ENCODE measurements around the gene NFKB2. TPM values are rescaled to one million over a fixed set of nuclear protein-coding genes. Genes with fewer than 3 reads are reported as not detected.

NFKB2 gene
- 30.9 TPM for total RNA-seq
- long read RNA-seq, transcript NFKB2-204 (23 exons, 3,416 nt) = major isoform, 12 of 51 reads
- long read RNA-seq, partial matches to known transcripts = 22 of 51 reads
- long read RNA-seq, other reads (novel, unspliced or antisense) = 17 of 51 reads

GRCh38 chr10:102395400-102396316 is at the start of gene NFKB2:
Gene NFKB2 (plus strand): TSS chr10:102395705. CDS start chr10:102395960, 255 bp downstream.
- H3K4me1 ChIP-seq = peaks cover 54% of the 10 kb centered on the region
- no peaks in the 10 kb centered on the region for H3K27me3 ChIP-seq (ENCODE audit: low read depth)
- no peaks in the 10 kb centered on the region for H3K9me3 ChIP-seq
- peaks cover 18% of the 10 kb centered on the region for H3K36me3 ChIP-seq
- peak within 1 kb of the TSS; percentile 96 for H3K27ac ChIP-seq
- H3K4me3 ChIP-seq = peak within 1 kb of the TSS; percentile 68
- DNase-seq = peak; percentile 89
- ATAC-seq = peak; percentile 77 to 82
- intact Hi-C loops (cut with DNase I) = no loop called here
- no peak for TF ChIP-seq CTCF (IDR thresholded peaks at IDR 0.05)

- Histone ChIP-seq H3K4me1 (no peaks in the 10 kb centered on the region), H3K27ac (no peak overlapping the region), H3K9me3 (no peaks in the 10 kb centered on the region), H3K27me3 (ENCODE audit: low read depth) (no peaks in the 10 kb centered on the region), H3K36me3 (peaks cover 75% of the 10 kb centered on the region), H3K4me3 (no peak overlapping the region)
- intact Hi-C loops (cut with DNase I) = no loop called here
- ATAC-seq = peak; percentile 69 to 81
- peak; percentile 50 for TF ChIP-seq CTCF (IDR thresholded peaks at IDR 0.05)
- peak; percentile 58 for DNase-seq
Measured at GRCh38 chr10:102347236-102347828, 48.2 kb upstream of the NFKB2 start.

GRCh38 chr10:102352066-102352715 is 43.3 kb upstream of the NFKB2 start:
- ATAC-seq = peak; percentile 74 to 81
- TF ChIP-seq CTCF (IDR thresholded peaks at IDR 0.05) = peak; percentile 85

GRCh38 chr10:102354451-102354850 is 41.1 kb upstream of the NFKB2 start:
- H3K4me3 ChIP-seq = no peak overlapping the region
- no peaks in the 10 kb centered on the region for H3K4me1 ChIP-seq
- DNase-seq (no peak), ATAC-seq (no peak)
- peaks cover 92% of the 10 kb centered on the region for H3K36me3 ChIP-seq
- no peaks in the 10 kb centered on the region for H3K27me3 ChIP-seq (ENCODE audit: low read depth)
- no peak overlapping the region for H3K27ac ChIP-seq
- intact Hi-C loops (cut with DNase I) = loop anchor here (5.0 kb wide), 1 partner anchor 127 kb away; the partner anchor contains the start of gene ELOVL3
- H3K9me3 ChIP-seq = no peaks in the 10 kb centered on the region
- no peak for TF ChIP-seq CTCF (IDR thresholded peaks at IDR 0.05)

More at GRCh38 chr10:102352066-102352715, 43.3 kb upstream of the NFKB2 start:
- no peaks in the 10 kb centered on the region for H3K9me3 ChIP-seq
- no peaks in the 10 kb centered on the region for H3K27me3 ChIP-seq (ENCODE audit: low read depth)
- intact Hi-C loops (cut with DNase I) = loop anchor here (5.0 kb wide), 1 partner anchor 125 kb away; the partner anchor contains the start of gene ELOVL3
- H3K4me3 ChIP-seq = no peak overlapping the region
- no peaks in the 10 kb centered on the region for H3K4me1 ChIP-seq
- H3K27ac ChIP-seq = no peak overlapping the region
- peaks cover 87% of the 10 kb centered on the region for H3K36me3 ChIP-seq
- DNase-seq = peak; percentile 58

GRCh38 chr10:102358712-102359382 is 36.7 kb upstream of the NFKB2 start:
- H3K4me1 ChIP-seq = no peaks in the 10 kb centered on the region
- H3K36me3 ChIP-seq = peaks cover 97% of the 10 kb centered on the region
- no peaks in the 10 kb centered on the region for H3K9me3 ChIP-seq
- DNase-seq (no peak), ATAC-seq (no peak)
- H3K27me3 ChIP-seq (ENCODE audit: low read depth) = no peaks in the 10 kb centered on the region
- TF ChIP-seq CTCF (IDR thresholded peaks at IDR 0.05) = no peak
- no peak overlapping the region for H3K27ac ChIP-seq
- intact Hi-C loops (cut with DNase I) = no loop called here
- no peak overlapping the region for H3K4me3 ChIP-seq
